ENCODE measurements around the gene CACNA2D3.

CACNA2D3 gene

GRCh38 chr3:54270816-54271526, 148.6 kb downstream of the CACNA2D3 start:
- Histone ChIP-seq H3K27me3 (ENCODE audit: control insufficient read depth, insufficient read depth, low read length) (no peaks in the 10 kb centered on the region), H2AFZ (no peak overlapping the region), H3K79me2 (peaks cover 6% of the 10 kb centered on the region), H3K27ac (no peak overlapping the region), H3K4me1 (peaks cover 6% of the 10 kb centered on the region), H3K9me3 (ENCODE audit: control insufficient read depth, low read length) (no peaks in the 10 kb centered on the region), H3K4me3 (ENCODE audit: low read depth, low read length) (no peak overlapping the region), H3K4me2 (ENCODE audit: low read length) (no peak overlapping the region), H3K9ac (no peak overlapping the region), H3K36me3 (ENCODE audit: control insufficient read depth, insufficient read depth, low read length) (no peaks in the 10 kb centered on the region)
- no peak for TF ChIP-seq CTCF (IDR thresholded peaks at IDR 0.05)

- Histone ChIP-seq H3K4me3 (ENCODE audit: low read depth, low read length) (no peak overlapping the region), H3K4me2 (ENCODE audit: low read length) (no peak overlapping the region), H3K27me3 (ENCODE audit: control insufficient read depth, insufficient read depth, low read length) (no peaks in the 10 kb centered on the region), H2AFZ (no peak overlapping the region), H3K4me1 (peaks cover 6% of the 10 kb centered on the region), H3K27ac (no peak overlapping the region), H3K79me2 (peaks cover 9% of the 10 kb centered on the region), H3K9me3 (ENCODE audit: control insufficient read depth, low read length) (no peaks in the 10 kb centered on the region), H3K36me3 (ENCODE audit: control insufficient read depth, insufficient read depth, low read length) (no peaks in the 10 kb centered on the region), H3K9ac (no peak overlapping the region)
- no peak for TF ChIP-seq CTCF (IDR thresholded peaks at IDR 0.05)
Observed at GRCh38 chr3:54273791-54274190, 151.4 kb downstream of the CACNA2D3 start.

- H3K4me1 ChIP-seq = peaks cover 6% of the 10 kb centered on the region
- no peak overlapping the region for H2AFZ ChIP-seq
- H3K36me3 ChIP-seq (ENCODE audit: control insufficient read depth, insufficient read depth, low read length) = no peaks in the 10 kb centered on the region
- H3K79me2 ChIP-seq = peaks cover 9% of the 10 kb centered on the region
- H3K27ac ChIP-seq = no peak overlapping the region
- TF ChIP-seq CTCF (IDR thresholded peaks at IDR 0.05) = no peak
- H3K27me3 ChIP-seq (ENCODE audit: control insufficient read depth, insufficient read depth, low read length) = no peaks in the 10 kb centered on the region
- H3K4me3 ChIP-seq (ENCODE audit: low read depth, low read length) = no peak overlapping the region
- H3K9me3 ChIP-seq (ENCODE audit: control insufficient read depth, low read length) = no peaks in the 10 kb centered on the region
- H3K4me2 ChIP-seq (ENCODE audit: low read length) = no peak overlapping the region
- H3K9ac ChIP-seq = no peak overlapping the region
Observed at GRCh38 chr3:54274607-54275006, 152.3 kb downstream of the CACNA2D3 start.

GRCh38 chr3:54279005-54279583, 156.7 kb downstream of the CACNA2D3 start:
- H3K36me3 ChIP-seq (ENCODE audit: control insufficient read depth, insufficient read depth, low read length) = no peaks in the 10 kb centered on the region
- H3K79me2 ChIP-seq = peaks cover 7% of the 10 kb centered on the region
- no peak overlapping the region for H3K4me2 ChIP-seq (ENCODE audit: low read length)
- no peak overlapping the region for H3K4me3 ChIP-seq (ENCODE audit: low read depth, low read length)
- no peak overlapping the region for H2AFZ ChIP-seq
- no peak overlapping the region for H3K27ac ChIP-seq
- TF ChIP-seq CTCF (IDR thresholded peaks at IDR 0.05) = no peak
- H3K9me3 ChIP-seq (ENCODE audit: control insufficient read depth, low read length) = no peaks in the 10 kb centered on the region
- no peaks in the 10 kb centered on the region for H3K27me3 ChIP-seq (ENCODE audit: control insufficient read depth, insufficient read depth, low read length)
- H3K4me1 ChIP-seq = peaks cover 6% of the 10 kb centered on the region
- H3K9ac ChIP-seq = no peak overlapping the region

- no peak overlapping the region for H3K9ac ChIP-seq
- no peak overlapping the region for H2AFZ ChIP-seq
- H3K27me3 ChIP-seq (ENCODE audit: control insufficient read depth, insufficient read depth, low read length) = no peaks in the 10 kb centered on the region
- H3K9me3 ChIP-seq (ENCODE audit: control insufficient read depth, low read length) = no peaks in the 10 kb centered on the region
- TF ChIP-seq CTCF (IDR thresholded peaks at IDR 0.05) = no peak
- H3K36me3 ChIP-seq (ENCODE audit: control insufficient read depth, insufficient read depth, low read length) = no peaks in the 10 kb centered on the region
- no peak overlapping the region for H3K4me3 ChIP-seq (ENCODE audit: low read depth, low read length)
- H3K4me2 ChIP-seq (ENCODE audit: low read length) = no peak overlapping the region
- no peaks in the 10 kb centered on the region for H3K4me1 ChIP-seq
- no peaks in the 10 kb centered on the region for H3K79me2 ChIP-seq
- no peak overlapping the region for H3K27ac ChIP-seq
Observed at GRCh38 chr3:54283470-54283869, 161.1 kb downstream of the CACNA2D3 start.

Measured in parathyroid adenoma (tissue), 2 donors.